ENCODE data around the gene SYTL4. TPM values are rescaled to one million over a fixed set of nuclear protein-coding genes. Genes with fewer than 3 reads are reported as not detected.
A peak's percentile ranks its signal among the peaks of the same experiment; 100 is the strongest.
"Not testable (repeated sequence)": the region's sequence is repeated elsewhere in the genome, so short reads cannot be mapped to it uniquely, and the experiment has no call there.

The SYTL4 gene
- total RNA-seq, 1 experiment from 2014 or later = 2.7 TPM

GRCh38 chrX:100743009-100743607 lies 11.2 kb upstream of the SYTL4 start:
- CTCF ChIA-PET = no interaction called here
- no peak for ATAC-seq

GRCh38 chrX:100724006-100724405 lies 7.9 kb downstream of the SYTL4 start:
- H3K27me3 ChIP-seq (ENCODE audit: low read length); BruUV-seq (replicated peaks); H3K27ac ChIP-seq (ENCODE audit: low read length); intact Hi-C loops (cut with micrococcal nuclease); H3K9me2 ChIP-seq (replicated peaks; ENCODE audit: low read length); H3K9me3 ChIP-seq (ENCODE audit: low read length); H2AFZ ChIP-seq (ENCODE audit: low read length); H3K4me2 ChIP-seq (ENCODE audit: low read length); CTCF ChIA-PET; ATAC-seq; H3K4me3 ChIP-seq (ENCODE audit: low read length); H3K4me1 ChIP-seq (ENCODE audit: insufficient read depth, low read length); H3K9ac ChIP-seq (ENCODE audit: low read length); DNase-seq; H4K20me1 ChIP-seq (ENCODE audit: low read length); H3K79me2 ChIP-seq (ENCODE audit: low read length); H3F3A ChIP-seq (ENCODE audit: low read length, unreplicated experiment); H3K36me3 ChIP-seq (ENCODE audit: low read depth, low read length); POLR2A ChIA-PET (ENCODE audit: unreplicated experiment): not testable (repeated sequence)

More at GRCh38 chrX:100743009-100743607, 11.2 kb upstream of the SYTL4 start:
- no peak for DNase-seq
- H3K4me2 ChIP-seq (ENCODE audit: low read length) = no peak overlapping the region
- H2AFZ ChIP-seq (ENCODE audit: low read length) = no peak overlapping the region
- H3K4me1 ChIP-seq (ENCODE audit: insufficient read depth, low read length) = peaks cover 5% of the 10 kb centered on the region
- H3K79me2 ChIP-seq (ENCODE audit: low read length) = no peaks in the 10 kb centered on the region
- no peak overlapping the region for H3K4me3 ChIP-seq (ENCODE audit: low read length)
- H3K9me2 ChIP-seq (replicated peaks; ENCODE audit: low read length) = no peaks in the 10 kb centered on the region
- H3K27me3 ChIP-seq (ENCODE audit: low read length) = no peaks in the 10 kb centered on the region
- intact Hi-C loops (cut with micrococcal nuclease) = no loop called here
- no peaks in the 10 kb centered on the region for H4K20me1 ChIP-seq (ENCODE audit: low read length)
- H3K9ac ChIP-seq (ENCODE audit: low read length) = no peak overlapping the region
- no TSS peak for BruUV-seq (replicated peaks)
- H3K36me3 ChIP-seq (ENCODE audit: low read depth, low read length) = no peaks in the 10 kb centered on the region
- H3F3A ChIP-seq (ENCODE audit: low read length, unreplicated experiment) = no peaks in the 10 kb centered on the region
- POLR2A ChIA-PET (ENCODE audit: unreplicated experiment) = interaction anchor here (0.7 kb wide), 1 partner anchor 73 kb away, joined by 4 read pairs; no protein-coding TSS in a partner anchor
- H3K27ac ChIP-seq (ENCODE audit: low read length) = no peak overlapping the region
- no peak for TF ChIP-seq EZH2phosphoT487 (IDR thresholded peaks at IDR 0.05; ENCODE audit: borderline replicate concordance, low read length)
- no peak for TF ChIP-seq EZH2 (IDR thresholded peaks at IDR 0.05; ENCODE audit: low read length, unreplicated experiment)
- TF ChIP-seq CTCF (conservative IDR thresholded peaks at IDR 0.05; ENCODE audit: low read depth, low read length) = no peak
- H3K9me3 ChIP-seq (ENCODE audit: low read length) = no peaks in the 10 kb centered on the region

GRCh38 chrX:100721328-100721727 lies 10.6 kb downstream of the SYTL4 start:
- no peak overlapping the region for H3K4me3 ChIP-seq (ENCODE audit: low read length)
- no peaks in the 10 kb centered on the region for H3K9me3 ChIP-seq (ENCODE audit: low read length)
- H3K27me3 ChIP-seq (ENCODE audit: low read length) = no peaks in the 10 kb centered on the region
- H3K4me2 ChIP-seq (ENCODE audit: low read length) = no peak overlapping the region
- H3K9ac ChIP-seq (ENCODE audit: low read length) = no peak overlapping the region
- H3K27ac ChIP-seq (ENCODE audit: low read length) = no peak overlapping the region
- H3F3A ChIP-seq (ENCODE audit: low read length, unreplicated experiment) = no peaks in the 10 kb centered on the region
- peak; percentile 82 for ATAC-seq
- H3K36me3 ChIP-seq (ENCODE audit: low read depth, low read length) = no peaks in the 10 kb centered on the region
- CTCF ChIA-PET = interaction anchor here (0.6 to 1.0 kb wide), 2 partner anchors 45 to 47 kb away, joined by 3 to 4 read pairs; no protein-coding TSS in a partner anchor
- H3K4me1 ChIP-seq (ENCODE audit: insufficient read depth, low read length) = peaks cover 7% of the 10 kb centered on the region; the same call in 1 of the 2 replicates
- POLR2A ChIA-PET (ENCODE audit: unreplicated experiment) = no interaction called here
- intact Hi-C loops (cut with micrococcal nuclease) = no loop called here
- H4K20me1 ChIP-seq (ENCODE audit: low read length) = no peaks in the 10 kb centered on the region
- BruUV-seq (replicated peaks) = no TSS peak
- no peak for TF ChIP-seq CTCF (conservative IDR thresholded peaks at IDR 0.05; ENCODE audit: low read depth, low read length)
- TF ChIP-seq EZH2 (IDR thresholded peaks at IDR 0.05; ENCODE audit: low read length, unreplicated experiment) = no peak
- no peak for TF ChIP-seq EZH2phosphoT487 (IDR thresholded peaks at IDR 0.05; ENCODE audit: borderline replicate concordance, low read length)
- H3K79me2 ChIP-seq (ENCODE audit: low read length) = no peaks in the 10 kb centered on the region
- DNase-seq = peak; percentile 51
- no peak overlapping the region for H2AFZ ChIP-seq (ENCODE audit: low read length)
- no peaks in the 10 kb centered on the region for H3K9me2 ChIP-seq (replicated peaks; ENCODE audit: low read length)

Data from PC-3 (cell line).